ENCODE data around the gene TFPI. TPM values are rescaled to one million over a fixed set of nuclear protein-coding genes. Genes with fewer than 3 reads are reported as not detected.

The TFPI gene
- total and polyA plus RNA-seq, 5 experiments from 2014 or later: not detected

- Mint-ChIP-seq H3K27me3 (peaks cover 0 to 2% (median 0%) of the 10 kb centered on the region in 5 donors), H3K4me3 (no peak overlapping the region), H3K9me3 (no peaks in the 10 kb centered on the region), H3K36me3 (no peaks in the 10 kb centered on the region), H3K27ac (no peak overlapping the region), H3K4me1 (no peaks in the 10 kb centered on the region)
- no peak for DNase-seq
- POLR2A ChIA-PET: no interaction called here
- no peak for ATAC-seq
Measured at GRCh38 chr2:187424146-187424545, 130.1 kb downstream of the TFPI start.

- H3K36me3 Mint-ChIP-seq: no peaks in the 10 kb centered on the region
- no peak overlapping the region for H3K4me3 Mint-ChIP-seq
- POLR2A ChIA-PET: no interaction called here
- no peaks in the 10 kb centered on the region for H3K9me3 Mint-ChIP-seq
- H3K27me3 Mint-ChIP-seq: peaks cover 0 to 2% (median 0%) of the 10 kb centered on the region in 5 donors
- no peaks in the 10 kb centered on the region for H3K4me1 Mint-ChIP-seq
- H3K27ac Mint-ChIP-seq: no peak overlapping the region
- ATAC-seq: no peak
- no peak for DNase-seq
Measured at GRCh38 chr2:187422282-187422681, 132.0 kb downstream of the TFPI start.

- H3K4me3 Mint-ChIP-seq: no peak overlapping the region
- H3K36me3 Mint-ChIP-seq: no peaks in the 10 kb centered on the region
- no peaks in the 10 kb centered on the region for H3K9me3 Mint-ChIP-seq
- no peaks in the 10 kb centered on the region for H3K27me3 Mint-ChIP-seq
- H3K4me1 Mint-ChIP-seq: no peaks in the 10 kb centered on the region
- ATAC-seq: no peak
- no peak overlapping the region for H3K27ac Mint-ChIP-seq
- no peak for DNase-seq
- POLR2A ChIA-PET: no interaction called here
Measured at GRCh38 chr2:187421519-187421918, 132.7 kb downstream of the TFPI start.

- Mint-ChIP-seq H3K27me3 (no peaks in the 10 kb centered on the region), H3K36me3 (no peaks in the 10 kb centered on the region), H3K9me3 (no peaks in the 10 kb centered on the region), H3K27ac (no peak overlapping the region), H3K4me1 (no peaks in the 10 kb centered on the region), H3K4me3 (no peak overlapping the region)
- POLR2A ChIA-PET: no interaction called here
- ATAC-seq (no peak), DNase-seq (no peak)
Measured at GRCh38 chr2:187419808-187420207, 134.4 kb downstream of the TFPI start.

- DNase-seq: no peak
- Mint-ChIP-seq H3K36me3 (no peaks in the 10 kb centered on the region), H3K4me1 (no peaks in the 10 kb centered on the region), H3K9me3 (peaks cover 0 to 7% (median 0%) of the 10 kb centered on the region in 9 donors), H3K27me3 (no peaks in the 10 kb centered on the region), H3K4me3 (no peak overlapping the region), H3K27ac (no peak overlapping the region)
- POLR2A ChIA-PET: no interaction called here
- no peak for ATAC-seq
Measured at GRCh38 chr2:187415449-187415848, 138.8 kb downstream of the TFPI start.

Other genes starting within 250 kb of the TFPI start
- under 1 TPM; 0.34 to 0.85 TPM for gene CALCRL, start 106.2 kb downstream of the TFPI start, total RNA-seq
- 1 to 10 TPM in 2 of 3 donors, not detected in 1; 1.1 to 1.9 TPM for gene CALCRL, start 106.2 kb downstream of the TFPI start, polyA plus RNA-seq